Uterus (tissue), 4 donors: Measurements from ENCODE around the gene ARHGAP45. TPM values are rescaled to one million over a fixed set of nuclear protein-coding genes. Genes with fewer than 3 reads are reported as not detected.

Source experiments
- DNase-seq, 2 donors: peaks; one replicate each; pipeline ENCODE4 v3.0.0-alpha.2; 2019 to 2020
- H3K27ac ChIP-seq, 2 donors: fragments of 200-600 bp; sonication (generic); 1 replicate in 1 of 2; 2 replicates in 1 of 2; pipeline ENCODE4 v1.5.1; 2016 to 2018
- H3K27me3 ChIP-seq, 2 donors: fragments of 200-600 bp; sonication (generic); one replicate each; pipeline ENCODE4 v1.5.1; 2018 to 2019; ENCODE audit warnings: control low read depth in 1 of 2
- H3K36me3 ChIP-seq, 2 donors: fragments of 200-600 bp; sonication (generic); one replicate each; pipeline ENCODE4 v1.5.1; 2019; ENCODE audit warnings: control low read depth in 1 of 2
- H3K4me1 ChIP-seq, 2 donors: fragments of 200-600 bp; sonication (generic); one replicate each; pipeline ENCODE4 v1.5.1; 2018 to 2019; ENCODE audit warnings: control low read depth in 1 of 2
- H3K4me3 ChIP-seq, 2 donors: fragments of 200-600 bp; sonication (generic); 1 replicate in 1 of 2; 2 replicates in 1 of 2; pipeline ENCODE4 v1.5.1; 2018 to 2019; ENCODE audit warnings: mild to moderate bottlenecking in 1 of 2
- H3K9me3 ChIP-seq, 2 donors: fragments of 200-600 bp; sonication (generic); one replicate each; pipeline ENCODE4 v1.5.1; 2019; ENCODE audit warnings: control low read depth in 1 of 2
- CTCF ChIP-seq, 4 experiments: fragments of 200-600 bp in 2 of 4; fragments of 450-650 bp in 2 of 4; sonication (generic) in 2 of 4; IDR thresholded peaks; one replicate each; pipeline ENCODE4 v1.5.1; 2016 to 2019; ENCODE audit warnings: antibody characterized with exemption in 4 of 4, mild to moderate bottlenecking in 2 of 4, moderate library complexity in 1 of 4
- POLR2A ChIP-seq, 2 donors: fragments of 450-650 bp; IDR thresholded peaks; one replicate each; pipeline ENCODE4 v1.6.1; 2016; ENCODE audit warnings: antibody characterized with exemption in 2 of 2, mild to moderate bottlenecking in 1 of 2, moderate library complexity in 1 of 2
- intact Hi-C: fragments of 100-400 bp; cut with DNase I; formaldehyde crosslinking; loops from one replicate; pipeline ENCODE4 v1.15.1; 2023; ENCODE audit warnings: low total_unique reads
- total RNA-seq, 4 donors: library from RNA; depleted of rRNA in 3 of 4; stranded (reverse); fragments of >200 nt in 3 of 4; gene quantifications; one replicate each; pipeline versions ENCODE4 v1.1.0 to v1.2.4, GENCODE V29; 2014 to 2023
- donor health status: DM: yes; HTN: yes; CAD: no.

Gene ARHGAP45
- total RNA-seq, 4 donors from 2014 or later: 4.1 to 154 (median 8.6) TPM

- intact Hi-C loops: no loop called here
- Histone ChIP-seq H3K4me1 (peaks cover 3 to 10% of the 10 kb centered on the region in 2 donors), H3K27ac (no peak overlapping the region)
Observed at GRCh38 chr19:1091544-1092175, 24.7 kb downstream of the ARHGAP45 start.

GRCh38 chr19:1093330-1093729, 26.4 kb downstream of the ARHGAP45 start:
- TF ChIP-seq CTCF (IDR thresholded peaks at IDR 0.05): no peak
- TF ChIP-seq POLR2A (IDR thresholded peaks at IDR 0.05): no peak
- no peak for DNase-seq
- no peaks in the 10 kb centered on the region for H3K9me3 ChIP-seq
- no peak overlapping the region for H3K27ac ChIP-seq
- intact Hi-C loops: no loop called here
- no peaks in the 10 kb centered on the region for H3K27me3 ChIP-seq
- peaks cover 3 to 10% of the 10 kb centered on the region in 2 donors for H3K4me1 ChIP-seq
- H3K36me3 ChIP-seq: no peaks in the 10 kb centered on the region
- H3K4me3 ChIP-seq: no peak overlapping the region

More at GRCh38 chr19:1091544-1092175, 24.7 kb downstream of the ARHGAP45 start:
- no peaks in the 10 kb centered on the region for H3K36me3 ChIP-seq
- no peak for DNase-seq
- no peaks in the 10 kb centered on the region for H3K27me3 ChIP-seq
- no peaks in the 10 kb centered on the region for H3K9me3 ChIP-seq
- H3K4me3 ChIP-seq: no peak overlapping the region
- TF ChIP-seq POLR2A (IDR thresholded peaks at IDR 0.05) (no peak), CTCF (IDR thresholded peaks at IDR 0.05) (no peak)

- no peak for TF ChIP-seq CTCF (IDR thresholded peaks at IDR 0.05)
- no peak for TF ChIP-seq POLR2A (IDR thresholded peaks at IDR 0.05)
- Histone ChIP-seq H3K4me1 (peaks cover 3 to 10% of the 10 kb centered on the region in 2 donors), H3K9me3 (no peaks in the 10 kb centered on the region), H3K4me3 (peak overlapping the region; percentile 91 to 95), H3K27me3 (no peaks in the 10 kb centered on the region), H3K27ac (no peak overlapping the region), H3K36me3 (no peaks in the 10 kb centered on the region)
- intact Hi-C loops: no loop called here
- no peak for DNase-seq
Observed at GRCh38 chr19:1093811-1094553, 27.0 kb downstream of the ARHGAP45 start.

- DNase-seq: no peak
- H3K9me3 ChIP-seq: no peaks in the 10 kb centered on the region
- no peaks in the 10 kb centered on the region for H3K27me3 ChIP-seq
- peaks cover 3 to 10% of the 10 kb centered on the region in 2 donors for H3K4me1 ChIP-seq
- peak overlapping the region; percentile 91 to 95 for H3K4me3 ChIP-seq
- TF ChIP-seq CTCF (IDR thresholded peaks at IDR 0.05) (no peak), POLR2A (IDR thresholded peaks at IDR 0.05) (no peak)
- H3K36me3 ChIP-seq: no peaks in the 10 kb centered on the region
- peak overlapping the region; percentile 74 to 77 for H3K27ac ChIP-seq
- intact Hi-C loops: no loop called here
Observed at GRCh38 chr19:1094655-1094977, 27.6 kb downstream of the ARHGAP45 start.

GRCh38 chr19:1094978-1095701, 28.2 kb downstream of the ARHGAP45 start, which contains the start of gene POLR2E:
Gene POLR2E, minus strand, starts transcription at chr19:1095375. Its CDS starts 60 bp downstream, at chr19:1095315.
- peak within 1 kb of the TSS; percentile 74 to 77 for H3K27ac ChIP-seq
- H3K4me1 ChIP-seq: peaks cover 3 to 10% of the 10 kb centered on the region in 2 donors

More at GRCh38 chr19:1094978-1095701, 28.2 kb downstream of the ARHGAP45 start, which contains the start of gene POLR2E:
- Histone ChIP-seq H3K9me3 (no peaks in the 10 kb centered on the region), H3K27me3 (no peaks in the 10 kb centered on the region), H3K36me3 (no peaks in the 10 kb centered on the region), H3K4me3 (peak within 1 kb of the TSS; percentile 91 to 95)
- TF ChIP-seq POLR2A (IDR thresholded peaks at IDR 0.05) (peak; percentile 87 to 88), CTCF (IDR thresholded peaks at IDR 0.05) (peak in 1 of 4 experiments; percentile 34)
- intact Hi-C loops: no loop called here
- peak; percentile 98 to 99 for DNase-seq
